ENCODE measurements around the gene SGSM2. TPM values are rescaled to one million over a fixed set of nuclear protein-coding genes. Genes with fewer than 3 reads are reported as not detected.

The SGSM2 gene
- total and polyA plus RNA-seq, 2 of the 8 experiments (the other 6 are each of a cell fraction or from before 2014, with no cell fraction given): 44.5 to 77.7 TPM

- Histone ChIP-seq H3K4me1 (replicated peaks in 1 of 4; ENCODE audit: control insufficient read depth in 3 of 4, insufficient read depth in 4 of 4, low read length in 3 of 4) (no peaks in the 10 kb centered on the region), H4K91ac (replicated peaks; ENCODE audit: insufficient read length, low read length) (no peak overlapping the region), H3K14ac (ENCODE audit: insufficient read length) (no peak overlapping the region), H3K4me3 (ENCODE audit: extremely low read depth in 1 of 4, insufficient read depth in 2 of 4, low read depth in 3 of 4, low read length in 4 of 4) (no peak overlapping the region), H3K23ac (ENCODE audit: insufficient read length) (no peak overlapping the region), H2BK5ac (ENCODE audit: low read depth, low read length) (no peak overlapping the region), H3K4me2 (ENCODE audit: insufficient read depth in 1 of 2, low read depth in 2 of 2, low read length in 2 of 2) (no peak overlapping the region), H3K27me3 (replicated peaks in 1 of 4; ENCODE audit: control insufficient read depth in 3 of 4, extremely low read depth in 1 of 4, insufficient read depth in 3 of 4, low read length in 3 of 4) (no peaks in the 10 kb centered on the region), H3K27ac (ENCODE audit: low read depth, low read length) (no peak overlapping the region), H4K8ac (ENCODE audit: extremely low read depth, insufficient read depth, low read length) (no peak overlapping the region), H3K18ac (ENCODE audit: extremely low read depth, low read length) (no peak overlapping the region), H3K36me3 (ENCODE audit: control insufficient read depth in 2 of 4, insufficient read depth in 4 of 4, low read length in 3 of 4) (peaks cover 0 to 3% (median 1%) of the 10 kb centered on the region in 4 experiments; a peak in 1 of 8 replicates), H3K4ac (replicated peaks; ENCODE audit: insufficient read length, low read depth, low read length) (no peak overlapping the region), H2AK5ac (ENCODE audit: low read depth, low read length) (no peak overlapping the region), H3K79me2 (ENCODE audit: control insufficient read depth in 1 of 2, insufficient read depth in 2 of 2, low read length in 2 of 2) (no peaks in the 10 kb centered on the region), H2BK120ac (replicated peaks; ENCODE audit: low read depth, low read length) (no peak overlapping the region), H2BK20ac (ENCODE audit: low read length) (no peak overlapping the region), H3K56ac (replicated peaks; ENCODE audit: insufficient read length, low read depth, low read length) (no peak overlapping the region), H4K20me1 (replicated peaks in 1 of 2; ENCODE audit: control insufficient read depth in 1 of 2, insufficient read depth in 2 of 2, low read length in 2 of 2) (peaks cover 0 to 1% of the 10 kb centered on the region in 2 experiments), H2BK15ac (ENCODE audit: low read length) (no peak overlapping the region), H3K23me2 (ENCODE audit: low read depth, low read length) (peaks cover 3% of the 10 kb centered on the region; the same call in 1 of the 2 replicates), H2AFZ (ENCODE audit: low read length) (no peak overlapping the region), H3K9me3 (ENCODE audit: insufficient read depth in 2 of 2, low read depth in 1 of 2, low read length in 1 of 2) (no peaks in the 10 kb centered on the region), H4K5ac (ENCODE audit: insufficient read length, low read depth, low read length) (no peak overlapping the region), H3K9ac (replicated peaks in 1 of 4; ENCODE audit: extremely low read depth in 1 of 4, low read depth in 3 of 4, low read length in 3 of 4) (no peak overlapping the region), H3K79me1 (ENCODE audit: low read depth, low read length) (no peaks in the 10 kb centered on the region; the same call in 1 of the 2 replicates), H2BK12ac (ENCODE audit: low read depth, low read length) (no peak overlapping the region)
- ChIA-PET POLR2A (ENCODE audit: partially characterized antibody) (interaction anchor here (0.9 to 1.7 kb wide), 3 partner anchors 9 to 46 kb away, joined by 4 to 5 read pairs (median 4); partner anchors contain the start of gene MNT), CTCF (ENCODE audit: partially characterized antibody) (interaction anchor here (1.4 to 2.6 kb wide), 5 partner anchors 8 to 97 kb away, joined by 3 to 10 read pairs (median 4); no protein-coding TSS in a partner anchor)
- no peak for DNase-seq (ENCODE audit: low read depth in 1 of 2, low spot score in 2 of 2)
- FAIRE-seq: no peak
- 86% methylated on average over 2 of the region's 2 CpGs; no CpG with 5 or more reads in 1 of the 2 experiments for WGBS, 2 experiments (ENCODE audit: extremely low coverage in 1 of 2, insufficient coverage in 1 of 2, insufficient read length in 1 of 2, insufficient replicate concordance in 2 of 2, low coverage in 1 of 2, low lambda C conversion rate in 2 of 2, missing lambda C conversion rate in 1 of 2)
- no peak for TF ChIP-seq ZNF274 (IDR thresholded peaks at IDR 0.05; ENCODE audit: borderline replicate concordance, extremely low read depth, low read length)
- no peak for TF ChIP-seq EP300 (IDR thresholded peaks at IDR 0.05; ENCODE audit: borderline replicate concordance in 1 of 2, low read depth in 2 of 2, low read length in 2 of 2)
- no peak for TF ChIP-seq KDM1A (IDR thresholded peaks at IDR 0.05; ENCODE audit: borderline replicate concordance, low read length)
- no peak for TF ChIP-seq HDAC6 (IDR thresholded peaks at IDR 0.05; ENCODE audit: low read depth, low read length)
- TF ChIP-seq BACH1 (IDR thresholded peaks at IDR 0.05; ENCODE audit: low read length): no peak
- no peak for TF ChIP-seq KDM4A (IDR thresholded peaks at IDR 0.05; ENCODE audit: low read depth, low read length, severe bottlenecking)
- no peak for TF ChIP-seq EGR1 (IDR thresholded peaks at IDR 0.05; ENCODE audit: borderline replicate concordance, low read depth, low read length)
- TF ChIP-seq SIRT6 (IDR thresholded peaks at IDR 0.05; ENCODE audit: low read length): no peak
- TF ChIP-seq NANOG (IDR thresholded peaks at IDR 0.05; ENCODE audit: insufficient read depth, low read depth, low read length, poor library complexity, severe bottlenecking): no peak
- no peak for TF ChIP-seq CEBPB (IDR thresholded peaks at IDR 0.05; ENCODE audit: low read depth, low read length)
- TF ChIP-seq ATF3 (IDR thresholded peaks at IDR 0.05; ENCODE audit: insufficient read depth, low read depth, low read length): no peak
- TF ChIP-seq POLR2A (IDR thresholded peaks at IDR 0.05; ENCODE audit: control extremely low read depth in 1 of 2, low read depth in 2 of 2, low read length in 2 of 2): no peak
- no peak for TF ChIP-seq RNF2 (IDR thresholded peaks at IDR 0.05; ENCODE audit: borderline replicate concordance, low read depth, low read length, missing control alignments, poor library complexity, severe bottlenecking)
- TF ChIP-seq POLR2AphosphoS5 (IDR thresholded peaks at IDR 0.05; ENCODE audit: low read depth, low read length): no peak
Measured at GRCh38 chr17:2427215-2427614, 89.9 kb downstream of the SGSM2 start.

Measured in H1 (cell line).